Duodenal mucosa (tissue), 2 donors: Measurements from ENCODE around the gene LRRN2.

Source experiments
- H3K27ac ChIP-seq: one replicate; pipeline ENCODE4 v1.7.0; 2013; ENCODE audit warnings: low read depth, low read length
- H3K27me3 ChIP-seq, 2 donors: one replicate each; pipeline ENCODE4 v1.7.0; 2013; ENCODE audit warnings: low read length in 2 of 2, control low read depth in 1 of 2; ENCODE audit not compliant: insufficient read depth in 2 of 2, control insufficient read depth in 1 of 2
- H3K36me3 ChIP-seq, 2 donors: one replicate each; pipeline ENCODE4 v1.7.0; 2013; ENCODE audit warnings: low read length in 2 of 2, control low read depth in 1 of 2; ENCODE audit not compliant: insufficient read depth in 2 of 2, control insufficient read depth in 1 of 2
- H3K4me1 ChIP-seq, 2 donors: one replicate each; pipeline ENCODE4 v1.7.0; 2013; ENCODE audit warnings: low read length in 2 of 2, control low read depth in 1 of 2; ENCODE audit not compliant: insufficient read depth in 2 of 2, control insufficient read depth in 1 of 2
- H3K4me3 ChIP-seq, 2 donors: one replicate each; pipeline ENCODE4 v1.7.0; 2013; ENCODE audit warnings: low read length in 2 of 2, low read depth in 1 of 2
- H3K9ac ChIP-seq, 2 donors: one replicate each; pipeline ENCODE4 v1.7.0; 2013; ENCODE audit warnings: low read length in 2 of 2, low read depth in 1 of 2
- H3K9me3 ChIP-seq, 2 donors: one replicate each; pipeline ENCODE4 v1.7.0; 2013; ENCODE audit warnings: low read length in 2 of 2, control low read depth in 1 of 2; ENCODE audit not compliant: control insufficient read depth in 1 of 2

The LRRN2 gene

GRCh38 chr1:204607910-204608309 lies 77.6 kb downstream of the LRRN2 start:
- Histone ChIP-seq H3K9me3 (no peaks in the 10 kb centered on the region), H3K36me3 (no peaks in the 10 kb centered on the region), H3K27me3 (peaks cover 0 to 5% of the 10 kb centered on the region in 2 donors), H3K27ac (no peak overlapping the region), H3K4me1 (no peaks in the 10 kb centered on the region), H3K9ac (no peak overlapping the region), H3K4me3 (no peak overlapping the region)

DNA sequence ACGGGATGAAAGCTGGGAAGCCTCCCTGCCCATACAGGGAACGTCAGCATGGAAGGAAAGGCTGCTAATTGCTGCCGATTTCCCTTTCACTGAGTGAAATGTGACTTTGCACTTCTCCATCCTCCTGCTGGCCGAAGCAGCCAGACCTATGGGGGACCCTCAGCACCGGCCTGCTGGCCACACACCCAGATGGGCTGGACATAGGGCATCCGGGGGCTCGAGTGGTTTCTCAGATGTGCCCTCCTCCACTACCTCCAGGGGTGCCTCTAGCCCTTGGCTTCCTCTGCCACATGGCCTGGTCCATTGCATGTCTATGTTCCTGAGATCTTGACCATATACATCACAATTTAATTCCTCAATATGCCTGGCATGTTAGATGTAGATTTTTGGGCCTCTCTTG lies 79.7 kb downstream of the LRRN2 start:
- Histone ChIP-seq H3K27me3 (peaks cover 0 to 5% of the 10 kb centered on the region in 2 donors), H3K9me3 (no peaks in the 10 kb centered on the region), H3K4me3 (no peak overlapping the region), H3K9ac (no peak overlapping the region), H3K4me1 (no peaks in the 10 kb centered on the region), H3K27ac (no peak overlapping the region), H3K36me3 (no peaks in the 10 kb centered on the region)

- no peaks in the 10 kb centered on the region for H3K9me3 ChIP-seq
- H3K4me3 ChIP-seq = no peak overlapping the region
- H3K27me3 ChIP-seq = peaks cover 0 to 5% of the 10 kb centered on the region in 2 donors
- no peaks in the 10 kb centered on the region for H3K4me1 ChIP-seq
- H3K36me3 ChIP-seq = no peaks in the 10 kb centered on the region
- H3K27ac ChIP-seq = no peak overlapping the region
- H3K9ac ChIP-seq = no peak overlapping the region
Observed at GRCh38 chr1:204602871-204603542, 82.5 kb downstream of the LRRN2 start.

GRCh38 chr1:204602111-204602579 lies 83.4 kb downstream of the LRRN2 start:
- H3K4me1 ChIP-seq = no peaks in the 10 kb centered on the region
- no peak overlapping the region for H3K9ac ChIP-seq
- H3K27ac ChIP-seq = no peak overlapping the region
- no peaks in the 10 kb centered on the region for H3K9me3 ChIP-seq
- H3K27me3 ChIP-seq = peaks cover 0 to 5% of the 10 kb centered on the region in 2 donors
- no peaks in the 10 kb centered on the region for H3K36me3 ChIP-seq
- H3K4me3 ChIP-seq = no peak overlapping the region

- Histone ChIP-seq H3K27ac (no peak overlapping the region), H3K36me3 (no peaks in the 10 kb centered on the region), H3K27me3 (peaks cover 0 to 5% of the 10 kb centered on the region in 2 donors), H3K4me3 (no peak overlapping the region), H3K9ac (no peak overlapping the region), H3K4me1 (no peaks in the 10 kb centered on the region), H3K9me3 (no peaks in the 10 kb centered on the region)
Observed at GRCh38 chr1:204600968-204601367, 84.6 kb downstream of the LRRN2 start.

GRCh38 chr1:204600203-204600602 lies 85.3 kb downstream of the LRRN2 start:
- Histone ChIP-seq H3K27me3 (no peaks in the 10 kb centered on the region), H3K4me3 (no peak overlapping the region), H3K9me3 (no peaks in the 10 kb centered on the region), H3K27ac (no peak overlapping the region), H3K36me3 (no peaks in the 10 kb centered on the region), H3K9ac (no peak overlapping the region), H3K4me1 (no peaks in the 10 kb centered on the region)

DNA sequence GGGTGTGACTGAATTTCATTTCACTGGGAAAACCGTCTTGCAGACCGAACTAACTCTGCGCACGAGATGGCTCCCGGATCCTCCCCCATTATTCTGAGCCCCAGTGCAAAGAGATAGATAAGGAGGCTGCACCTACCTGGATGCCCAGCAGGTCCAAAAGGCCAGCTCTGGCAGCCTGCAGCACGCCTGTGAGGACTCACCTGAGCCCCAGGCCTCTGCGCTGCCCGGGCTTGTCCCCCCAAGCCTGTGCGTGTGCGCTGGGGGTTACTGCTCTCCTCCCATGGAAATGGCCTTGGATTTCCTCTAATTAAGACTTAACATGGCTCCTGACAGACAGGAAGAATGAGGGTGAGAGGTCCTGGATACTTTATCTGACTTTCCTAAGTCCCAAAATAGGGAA lies 85.9 kb downstream of the LRRN2 start:
- no peaks in the 10 kb centered on the region for H3K4me1 ChIP-seq

DNA sequence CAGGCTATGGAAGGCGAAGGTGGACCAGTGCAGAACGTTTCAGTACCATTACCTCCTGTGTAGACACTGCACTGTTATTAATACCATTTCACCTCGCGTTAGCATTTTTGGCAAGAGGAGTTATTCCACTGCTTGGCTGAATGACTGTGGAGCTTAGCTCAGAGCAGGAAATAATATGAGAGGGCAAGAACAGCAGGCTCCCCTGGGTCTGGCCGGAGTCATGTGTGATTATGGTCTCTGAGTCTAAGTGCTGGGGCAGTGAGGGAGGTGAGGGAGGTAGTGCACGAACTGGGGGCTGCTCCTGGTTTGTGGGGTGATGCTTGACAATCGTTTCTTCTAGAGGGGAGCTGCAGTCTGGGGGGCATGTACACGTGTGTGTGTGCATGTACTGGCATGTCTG lies 86.4 kb downstream of the LRRN2 start:
- no peaks in the 10 kb centered on the region for H3K9me3 ChIP-seq
- H3K4me3 ChIP-seq = no peak overlapping the region
- H3K9ac ChIP-seq = no peak overlapping the region
- H3K27ac ChIP-seq = no peak overlapping the region
- no peaks in the 10 kb centered on the region for H3K27me3 ChIP-seq
- H3K36me3 ChIP-seq = no peaks in the 10 kb centered on the region
- H3K4me1 ChIP-seq = no peaks in the 10 kb centered on the region

More for the DNA sequence above, 85.9 kb downstream of the LRRN2 start:
- Histone ChIP-seq H3K4me3 (no peak overlapping the region), H3K27ac (no peak overlapping the region), H3K36me3 (no peaks in the 10 kb centered on the region), H3K9ac (no peak overlapping the region), H3K9me3 (no peaks in the 10 kb centered on the region), H3K27me3 (no peaks in the 10 kb centered on the region)

DNA sequence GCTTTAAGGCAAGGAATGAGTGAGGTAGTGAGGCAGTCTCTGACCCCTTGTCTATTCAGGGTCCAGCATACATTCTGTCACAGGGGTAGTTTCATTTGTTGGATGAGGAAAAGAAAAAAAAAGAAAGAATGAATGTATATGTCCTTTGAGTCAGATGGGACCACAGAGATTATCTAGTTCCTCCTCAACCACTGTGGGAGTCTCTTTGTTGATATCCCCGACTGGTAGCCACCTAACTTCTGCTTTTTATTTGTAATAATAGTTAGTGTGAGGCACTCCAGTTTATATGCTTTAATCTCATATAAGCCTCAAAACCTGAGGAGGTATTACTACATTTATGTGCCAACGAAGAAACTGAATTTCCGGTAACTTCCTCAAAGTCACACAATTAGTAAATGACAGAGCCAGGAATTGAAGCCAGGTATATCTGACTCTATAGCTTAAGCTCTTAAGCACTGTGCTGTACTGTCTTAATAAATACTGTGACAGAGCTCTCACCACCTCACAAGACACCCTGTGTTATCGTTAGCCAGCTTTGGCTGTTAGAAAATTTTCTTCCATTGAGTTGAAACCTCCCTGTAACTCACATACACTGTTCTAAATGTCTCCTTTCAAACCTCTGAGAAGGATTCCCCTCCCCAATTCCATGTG lies 87.1 kb downstream of the LRRN2 start:
- no peak overlapping the region for H3K27ac ChIP-seq
- H3K9me3 ChIP-seq = no peaks in the 10 kb centered on the region
- no peaks in the 10 kb centered on the region for H3K4me1 ChIP-seq
- no peaks in the 10 kb centered on the region for H3K27me3 ChIP-seq
- H3K4me3 ChIP-seq = no peak overlapping the region
- no peaks in the 10 kb centered on the region for H3K36me3 ChIP-seq
- no peak overlapping the region for H3K9ac ChIP-seq

DNA sequence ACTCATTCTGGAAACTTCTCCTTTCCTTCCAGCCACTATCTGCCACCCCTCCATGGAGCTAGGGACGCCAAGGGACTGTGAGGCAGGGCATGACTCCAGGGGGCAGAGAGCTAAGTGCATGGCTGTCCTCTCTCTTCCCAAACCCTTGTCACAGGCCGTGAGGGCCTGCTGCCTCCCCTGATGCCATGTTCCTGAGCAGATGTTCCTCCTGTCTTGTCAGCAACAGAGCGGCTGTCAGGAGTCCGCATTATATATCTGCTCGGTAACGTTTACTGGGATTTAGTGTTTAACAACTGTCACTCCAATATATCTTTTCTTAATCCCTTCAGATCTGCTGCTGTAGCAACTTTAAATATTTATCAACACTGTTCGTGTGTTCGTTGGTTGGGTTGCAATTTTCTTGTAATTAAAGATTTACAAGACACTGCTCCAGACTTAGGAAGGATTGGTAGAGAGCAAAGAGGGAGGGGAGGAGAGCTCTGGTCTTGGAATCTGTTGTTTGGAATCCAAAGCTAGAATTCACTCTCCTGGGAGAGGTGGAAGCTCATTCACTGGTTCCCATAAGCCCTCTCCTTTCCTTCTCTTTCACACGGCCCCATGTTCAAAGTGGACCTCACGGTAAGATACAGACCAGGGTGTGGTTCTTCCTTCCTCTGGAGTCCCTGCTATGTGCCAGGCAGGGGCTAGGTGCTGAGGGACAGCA lies 93.1 kb downstream of the LRRN2 start:
- Histone ChIP-seq H3K9me3 (no peaks in the 10 kb centered on the region), H3K9ac (no peak overlapping the region), H3K27me3 (no peaks in the 10 kb centered on the region), H3K27ac (no peak overlapping the region), H3K4me3 (no peak overlapping the region), H3K36me3 (no peaks in the 10 kb centered on the region), H3K4me1 (no peaks in the 10 kb centered on the region)
